ENCODE data around the gene GPAT3. TPM values are rescaled to one million over a fixed set of nuclear protein-coding genes. Genes with fewer than 3 reads are reported as not detected.

Gene GPAT3
- total and polyA plus RNA-seq, 8 donors = 1.7 to 18.9 (median 4.0) TPM; not detected in 1

DNA sequence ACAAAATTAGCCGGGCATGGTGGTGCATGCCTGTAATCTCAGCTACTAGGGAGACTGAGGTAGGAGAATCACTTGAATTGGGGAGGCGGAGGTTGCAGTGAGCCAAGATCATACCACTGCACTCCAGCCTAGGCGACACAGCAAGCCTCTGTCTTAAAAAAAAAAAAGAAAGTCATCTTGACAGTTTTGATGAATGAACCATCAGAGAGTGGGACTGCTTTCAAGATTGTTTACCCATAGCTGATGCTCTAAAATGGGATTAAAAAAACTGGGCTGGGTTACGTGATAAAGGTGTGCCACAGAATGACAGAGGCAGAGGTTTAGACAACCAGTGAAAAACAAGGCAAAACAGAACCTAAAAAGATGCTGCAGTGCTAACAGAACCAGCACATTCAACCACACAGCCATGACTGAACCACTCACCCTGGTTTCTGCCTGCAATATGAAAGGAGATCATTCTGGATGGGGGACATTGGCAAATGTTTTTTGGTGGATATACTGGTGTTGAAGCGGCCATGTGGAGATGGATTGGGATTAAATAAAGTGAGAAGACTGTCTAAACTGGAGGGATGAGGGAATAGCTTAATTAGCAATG is 22.2 kb downstream of the GPAT3 start:
- 82 to 90% (median 88%) methylated on average over 5 of the region's 5 CpGs for WGBS, 5 donors
- Histone ChIP-seq H3K4me3 (no peak overlapping the region), H3K27me3 (no peaks in the 10 kb centered on the region), H3K4me1 (peaks cover 0 to 16% (median 0%) of the 10 kb centered on the region in 4 donors), H3K27ac (no peak overlapping the region), H3K9me3 (no peaks in the 10 kb centered on the region), H3K36me3 (no peaks in the 10 kb centered on the region)
- no peak for DNase-seq
- TF ChIP-seq POLR2A (IDR thresholded peaks at IDR 0.05) = no peak
- TF ChIP-seq POLR2AphosphoS5 (IDR thresholded peaks at IDR 0.05) = no peak
- TF ChIP-seq EP300 (IDR thresholded peaks at IDR 0.05) = no peak
- TF ChIP-seq, protein P1, sequence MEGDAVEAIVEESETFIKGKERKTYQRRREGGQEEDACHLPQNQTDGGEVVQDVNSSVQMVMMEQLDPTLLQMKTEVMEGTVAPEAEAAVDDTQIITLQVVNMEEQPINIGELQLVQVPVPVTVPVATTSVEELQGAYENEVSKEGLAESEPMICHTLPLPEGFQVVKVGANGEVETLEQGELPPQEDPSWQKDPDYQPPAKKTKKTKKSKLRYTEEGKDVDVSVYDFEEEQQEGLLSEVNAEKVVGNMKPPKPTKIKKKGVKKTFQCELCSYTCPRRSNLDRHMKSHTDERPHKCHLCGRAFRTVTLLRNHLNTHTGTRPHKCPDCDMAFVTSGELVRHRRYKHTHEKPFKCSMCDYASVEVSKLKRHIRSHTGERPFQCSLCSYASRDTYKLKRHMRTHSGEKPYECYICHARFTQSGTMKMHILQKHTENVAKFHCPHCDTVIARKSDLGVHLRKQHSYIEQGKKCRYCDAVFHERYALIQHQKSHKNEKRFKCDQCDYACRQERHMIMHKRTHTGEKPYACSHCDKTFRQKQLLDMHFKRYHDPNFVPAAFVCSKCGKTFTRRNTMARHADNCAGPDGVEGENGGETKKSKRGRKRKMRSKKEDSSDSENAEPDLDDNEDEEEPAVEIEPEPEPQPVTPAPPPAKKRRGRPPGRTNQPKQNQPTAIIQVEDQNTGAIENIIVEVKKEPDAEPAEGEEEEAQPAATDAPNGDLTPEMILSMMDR (IDR thresholded peaks at IDR 0.05) = no peak
- intact Hi-C loops (cut with DNase I; ENCODE audit: low total_unique reads) = no loop called here

DNA sequence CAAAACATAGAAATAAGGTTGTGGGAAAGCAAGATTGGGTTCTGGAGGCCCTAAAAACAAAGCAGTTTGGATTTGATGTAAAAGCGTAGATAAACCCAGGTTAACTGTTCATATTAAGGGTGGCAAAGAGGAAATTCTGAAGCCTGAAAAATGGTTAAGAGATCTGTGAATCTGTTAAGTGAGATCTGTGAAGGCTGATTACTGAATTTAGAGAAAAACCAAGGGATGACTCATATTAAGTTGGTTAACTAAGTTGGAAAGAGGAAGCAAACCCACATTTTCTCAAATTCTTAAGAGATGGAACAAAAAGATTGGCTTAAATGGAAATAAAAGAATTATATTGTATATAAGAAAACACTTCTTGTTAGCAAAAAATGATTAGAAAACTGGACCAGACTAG is 22.8 kb downstream of the GPAT3 start:
- DNase-seq = no peak
- intact Hi-C loops (cut with DNase I; ENCODE audit: low total_unique reads) = no loop called here
- H3K4me1 ChIP-seq = peaks cover 0 to 16% (median 0%) of the 10 kb centered on the region in 4 donors
- TF ChIP-seq POLR2AphosphoS5 (IDR thresholded peaks at IDR 0.05) = no peak
- no peak for TF ChIP-seq EP300 (IDR thresholded peaks at IDR 0.05)
- TF ChIP-seq, protein P1 (IDR thresholded peaks at IDR 0.05) = no peak
- TF ChIP-seq POLR2A (IDR thresholded peaks at IDR 0.05) = no peak
- no peak overlapping the region for H3K27ac ChIP-seq
- no peaks in the 10 kb centered on the region for H3K27me3 ChIP-seq
- no peaks in the 10 kb centered on the region for H3K36me3 ChIP-seq
- WGBS, 5 donors = 0 to 77% (median 39%) methylated on average over 1 of the region's 1 CpG
- H3K4me3 ChIP-seq = no peak overlapping the region
- no peaks in the 10 kb centered on the region for H3K9me3 ChIP-seq

DNA sequence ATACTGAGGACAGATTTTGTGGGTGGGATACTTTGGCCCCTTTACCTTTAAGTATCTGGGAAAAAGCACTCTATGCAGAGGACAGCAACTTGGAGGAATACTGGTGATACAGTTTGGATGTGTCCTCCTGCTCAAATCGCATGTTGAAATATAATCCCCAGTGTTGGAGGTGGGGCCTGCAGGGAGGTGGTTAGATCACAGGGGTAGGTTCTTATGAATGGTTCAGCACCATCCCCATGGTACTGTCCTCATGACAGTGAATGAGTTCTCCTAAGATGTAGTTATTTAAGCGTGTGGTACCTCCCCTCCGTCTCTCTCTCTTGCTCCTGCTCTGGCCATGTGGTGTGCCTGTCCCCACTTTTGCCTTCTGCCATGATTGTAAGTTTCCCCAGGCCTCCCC is 24.6 kb downstream of the GPAT3 start:
- TF ChIP-seq POLR2A (IDR thresholded peaks at IDR 0.05) = no peak
- no peak for TF ChIP-seq POLR2AphosphoS5 (IDR thresholded peaks at IDR 0.05)
- no peak for TF ChIP-seq EP300 (IDR thresholded peaks at IDR 0.05)
- TF ChIP-seq, protein P1 (IDR thresholded peaks at IDR 0.05) = no peak
- Histone ChIP-seq H3K9me3 (no peaks in the 10 kb centered on the region), H3K4me3 (no peak overlapping the region), H3K27ac (no peak overlapping the region), H3K27me3 (no peaks in the 10 kb centered on the region), H3K36me3 (no peaks in the 10 kb centered on the region), H3K4me1 (peaks cover 0 to 16% (median 0%) of the 10 kb centered on the region in 4 donors)
- WGBS, 5 donors = 82 to 93% (median 87%) methylated on average over 3 of the region's 3 CpGs
- intact Hi-C loops (cut with DNase I; ENCODE audit: low total_unique reads) = no loop called here
- DNase-seq = no peak

DNA sequence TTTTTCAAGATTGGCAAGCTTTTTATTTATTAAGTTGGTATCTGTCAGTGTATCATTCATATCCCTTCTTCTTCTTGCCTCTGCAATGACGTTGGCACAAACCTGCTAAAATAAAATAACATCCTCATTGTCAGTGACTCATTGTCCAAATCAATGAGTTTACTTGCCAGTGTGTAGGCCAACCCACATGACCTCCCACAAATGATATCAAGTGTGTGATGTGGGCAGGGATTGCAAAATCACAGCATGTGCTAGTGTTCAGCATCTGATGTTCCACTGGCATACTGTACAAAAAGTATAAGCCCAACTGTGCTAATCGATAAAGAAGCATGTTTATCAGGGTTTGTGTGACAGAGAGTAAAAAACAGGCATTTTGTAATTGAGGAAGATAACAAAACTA is 25.5 kb downstream of the GPAT3 start:
- Histone ChIP-seq H3K27me3 (no peaks in the 10 kb centered on the region), H3K4me3 (no peak overlapping the region), H3K9me3 (no peaks in the 10 kb centered on the region), H3K36me3 (no peaks in the 10 kb centered on the region), H3K27ac (no peak overlapping the region), H3K4me1 (peaks cover 0 to 16% (median 0%) of the 10 kb centered on the region in 4 donors)
- intact Hi-C loops (cut with DNase I; ENCODE audit: low total_unique reads) = no loop called here
- 35 to 47% (median 44%) methylated on average over 2 of the region's 2 CpGs for WGBS, 5 donors
- peak in 1 of 2 donors; percentile 38 for DNase-seq
- TF ChIP-seq POLR2AphosphoS5 (IDR thresholded peaks at IDR 0.05) (peak in 2 of 3 donors; percentile 67 to 88), POLR2A (IDR thresholded peaks at IDR 0.05) (no peak)

DNA sequence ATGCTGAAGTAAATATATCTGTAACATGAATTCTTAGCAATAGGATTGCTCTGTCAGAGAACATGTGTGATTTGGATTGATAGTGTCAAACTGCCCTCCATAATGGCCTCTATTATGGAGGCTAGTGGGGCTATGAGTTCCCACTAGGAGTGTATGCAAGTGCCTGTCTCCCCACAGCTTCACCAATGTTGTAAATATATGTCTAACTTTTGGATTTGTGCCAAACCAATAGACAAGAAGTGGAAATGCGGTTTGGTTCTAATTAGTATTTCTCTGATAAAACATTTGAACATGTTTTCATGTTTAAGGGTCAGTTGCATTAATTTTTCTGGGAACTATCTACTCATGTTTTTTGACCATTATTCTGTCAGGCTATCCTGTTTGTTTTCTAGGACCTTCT is 28.1 kb downstream of the GPAT3 start:
- no peak overlapping the region for H3K27ac ChIP-seq
- intact Hi-C loops (cut with DNase I; ENCODE audit: low total_unique reads) = no loop called here
- WGBS, 5 donors = 56 to 88% (median 80%) methylated on average over 1 of the region's 1 CpG
- TF ChIP-seq POLR2AphosphoS5 (IDR thresholded peaks at IDR 0.05) = no peak
- TF ChIP-seq, protein P1 (IDR thresholded peaks at IDR 0.05) = no peak
- no peak for TF ChIP-seq EP300 (IDR thresholded peaks at IDR 0.05)
- TF ChIP-seq POLR2A (IDR thresholded peaks at IDR 0.05) = no peak
- no peak overlapping the region for H3K4me3 ChIP-seq
- no peaks in the 10 kb centered on the region for H3K36me3 ChIP-seq
- H3K27me3 ChIP-seq = no peaks in the 10 kb centered on the region
- DNase-seq = no peak
- peaks cover 0 to 13% (median 0%) of the 10 kb centered on the region in 4 donors for H3K4me1 ChIP-seq
- no peaks in the 10 kb centered on the region for H3K9me3 ChIP-seq
